Esophagus squamous epithelium (tissue), 5 donors: ENCODE data around the gene FIGNL2. TPM values are rescaled to one million over a fixed set of nuclear protein-coding genes. Genes with fewer than 3 reads are reported as not detected.

Source experiments
- DNase-seq: peaks from one replicate; lab custom pipeline; 2025; lab: John Stamatoyannopoulos, UW
- H3K27ac ChIP-seq, 4 donors: fragments of 200-600 bp; sonication (generic); one replicate each; pipeline ENCODE4 v1.5.1; 2016 to 2019; ENCODE audit warnings: mild to moderate bottlenecking in 1 of 4
- H3K27me3 ChIP-seq, 4 donors: fragments of 200-600 bp; sonication (generic); 1 replicate in 3 of 4; 2 replicates in 1 of 4; pipeline versions ENCODE4 v1.5.1 to v1.6.0; 2017 to 2021; ENCODE audit warnings: antibody characterized with exemption in 1 of 4
- H3K36me3 ChIP-seq, 3 donors: fragments of 200-600 bp; sonication (generic); one replicate each; pipeline ENCODE4 v1.5.1; 2016 to 2019
- H3K4me1 ChIP-seq, 3 donors: fragments of 200-600 bp; sonication (generic); one replicate each; pipeline ENCODE4 v1.5.1; 2017 to 2019
- H3K4me3 ChIP-seq, 4 donors: fragments of 200-600 bp; sonication (generic); 1 replicate in 3 of 4; 2 replicates in 1 of 4; pipeline ENCODE4 v1.5.1; 2016 to 2019; ENCODE audit warnings: mild to moderate bottlenecking in 2 of 4, moderate library complexity in 1 of 4
- H3K9me3 ChIP-seq, 3 donors: fragments of 200-600 bp; sonication (generic); one replicate each; pipeline ENCODE4 v1.5.1; 2016 to 2019
- CTCF ChIP-seq, 6 experiments: fragments of 450-650 bp in 4 of 6; fragments of 200-600 bp in 2 of 6; sonication (generic) in 2 of 6; IDR thresholded peaks; one replicate each; pipeline ENCODE4 v1.5.1; 2016 to 2019; ENCODE audit warnings: antibody characterized with exemption in 6 of 6, mild to moderate bottlenecking in 4 of 6, moderate library complexity in 4 of 6
- POLR2A ChIP-seq, 4 donors: fragments of 450-650 bp; IDR thresholded peaks; one replicate each; pipeline ENCODE4 v1.6.1; 2017; ENCODE audit warnings: antibody characterized with exemption in 4 of 4, mild to moderate bottlenecking in 4 of 4, moderate library complexity in 3 of 4
- WGBS, 2 donors: methylation state at CpG; one replicate each; pipeline ENCODE4 v1.1.5; 2018; 5-methylcytosine and 5-hydroxymethylcytosine counted together
- intact Hi-C: fragments of 100-400 bp; cut with DNase I; formaldehyde crosslinking; loops from one replicate; pipeline ENCODE4 v1.15.0; 2022
- total RNA-seq, 4 donors: library from RNA; depleted of rRNA; stranded (reverse); fragments of >200 nt; gene quantifications; one replicate each; pipeline ENCODE4 v1.1.0, GENCODE V29; 2016
- donor health status: DM: yes; HTN: yes; CAD: no.

Gene FIGNL2
- total RNA-seq, 4 donors from 2014 or later: 0.18 to 0.38 (median 0.19) TPM; not detected in 1

GRCh38 chr12:51836827-51837173 lies 11.7 kb downstream of the FIGNL2 start:
- intact Hi-C loops: no loop called here
- peaks cover 0 to 4% (median 0%) of the 10 kb centered on the region in 3 donors for H3K4me1 ChIP-seq
- no peaks in the 10 kb centered on the region for H3K9me3 ChIP-seq
- no peak overlapping the region for H3K27ac ChIP-seq
- 40% methylated on average over 1 of the region's 6 CpGs; no CpG with 5 or more reads in 1 of the 2 donors for WGBS, 2 donors
- DNase-seq: no peak
- peaks cover 0 to 98% (median 0%) of the 10 kb centered on the region in 4 donors for H3K27me3 ChIP-seq
- no peaks in the 10 kb centered on the region for H3K36me3 ChIP-seq
- TF ChIP-seq POLR2A (IDR thresholded peaks at IDR 0.05) (no peak), CTCF (IDR thresholded peaks at IDR 0.05) (no peak)
- H3K4me3 ChIP-seq: no peak overlapping the region

GRCh38 chr12:51836041-51836826 lies 12.3 kb downstream of the FIGNL2 start:
- no peaks in the 10 kb centered on the region for H3K9me3 ChIP-seq
- no peak overlapping the region for H3K27ac ChIP-seq
- peaks cover 0 to 98% (median 0%) of the 10 kb centered on the region in 4 donors for H3K27me3 ChIP-seq
- no peak for DNase-seq
- H3K4me1 ChIP-seq: peaks cover 0 to 4% (median 0%) of the 10 kb centered on the region in 3 donors
- WGBS, 2 donors: 47 to 73% methylated on average over 3 to 4 of the region's 13 CpGs
- H3K4me3 ChIP-seq: no peak overlapping the region
- TF ChIP-seq POLR2A (IDR thresholded peaks at IDR 0.05) (no peak), CTCF (IDR thresholded peaks at IDR 0.05) (no peak)
- no peaks in the 10 kb centered on the region for H3K36me3 ChIP-seq
- intact Hi-C loops: no loop called here

- H3K9me3 ChIP-seq: no peaks in the 10 kb centered on the region
- no peak for DNase-seq
- no peak overlapping the region for H3K27ac ChIP-seq
- H3K27me3 ChIP-seq: peaks cover 0 to 91% (median 0%) of the 10 kb centered on the region in 4 donors
- no peak overlapping the region for H3K4me3 ChIP-seq
- no peak for TF ChIP-seq CTCF (IDR thresholded peaks at IDR 0.05)
- TF ChIP-seq POLR2A (IDR thresholded peaks at IDR 0.05): no peak
- intact Hi-C loops: no loop called here
- 86% methylated on average over 10 of the region's 11 CpGs; no CpG with 5 or more reads in 1 of the 2 donors for WGBS, 2 donors
- H3K36me3 ChIP-seq: no peaks in the 10 kb centered on the region
- peaks cover 0 to 4% (median 0%) of the 10 kb centered on the region in 3 donors for H3K4me1 ChIP-seq
Measured at GRCh38 chr12:51834411-51834810, 14.1 kb downstream of the FIGNL2 start.

- no peak for TF ChIP-seq CTCF (IDR thresholded peaks at IDR 0.05)
- no peak for TF ChIP-seq POLR2A (IDR thresholded peaks at IDR 0.05)
- intact Hi-C loops: no loop called here
- H3K4me1 ChIP-seq: peaks cover 0 to 4% (median 0%) of the 10 kb centered on the region in 3 donors
- H3K36me3 ChIP-seq: no peaks in the 10 kb centered on the region
- peaks cover 0 to 90% (median 0%) of the 10 kb centered on the region in 4 donors for H3K27me3 ChIP-seq
- DNase-seq: no peak
- no peak overlapping the region for H3K4me3 ChIP-seq
- no peak overlapping the region for H3K27ac ChIP-seq
- no peaks in the 10 kb centered on the region for H3K9me3 ChIP-seq
- WGBS, 2 donors: 59 to 66% methylated on average over 12 of the region's 12 CpGs
Measured at GRCh38 chr12:51833448-51834227, 14.9 kb downstream of the FIGNL2 start.
